HG03025 (cell line): Measurements from ENCODE around the gene ORAI2.
"Not testable (repeated sequence)": the region's sequence is repeated elsewhere in the genome, so short reads cannot be mapped to it uniquely, and the experiment has no call there.

Source experiments
- ATAC-seq: cut with Tn5 transposase; IDR thresholded peaks from one replicate; pipeline ENCODE4 v1.9.1; 2021; ENCODE audit warnings: mild to moderate bottlenecking, moderate library complexity; ENCODE audit not compliant: unreplicated experiment, low FRiP score

The ORAI2 gene

DNA sequence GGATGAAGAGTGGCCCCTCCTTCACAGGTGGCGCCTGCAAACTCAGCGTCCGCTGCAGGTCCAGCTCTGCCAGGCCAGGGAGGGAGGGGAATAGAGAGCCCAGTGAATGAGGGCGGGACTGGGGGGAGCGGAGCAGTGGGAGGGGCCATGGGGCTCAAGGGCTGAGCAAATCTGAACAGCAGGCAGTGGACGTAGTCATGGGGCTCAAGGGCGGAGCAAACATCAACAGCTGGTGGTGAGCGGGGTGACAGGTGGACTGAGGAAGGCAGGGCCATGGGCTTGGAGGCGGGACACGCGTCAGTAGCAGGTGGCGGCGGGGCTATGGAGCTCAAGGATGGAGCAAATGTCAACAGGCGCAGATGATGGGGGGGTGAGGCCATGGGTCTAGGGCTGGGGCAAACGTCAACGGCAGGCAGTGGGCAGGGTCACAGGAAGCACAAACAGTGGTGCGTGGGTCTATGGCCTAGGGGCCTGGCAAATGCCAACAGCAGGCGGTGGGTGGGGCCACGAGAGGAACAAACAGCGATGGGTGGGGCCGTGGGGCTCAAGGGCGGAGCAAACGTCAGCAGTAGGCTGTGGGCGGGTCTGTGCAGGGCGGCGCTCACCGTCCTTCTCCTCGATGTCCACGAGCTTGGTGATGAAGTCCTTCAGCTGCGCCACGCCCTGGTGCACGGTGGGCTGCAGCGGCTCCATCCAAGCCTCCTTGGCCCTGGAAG lies 60.0 kb downstream of the ORAI2 start:
- ATAC-seq: not testable (repeated sequence)

DNA sequence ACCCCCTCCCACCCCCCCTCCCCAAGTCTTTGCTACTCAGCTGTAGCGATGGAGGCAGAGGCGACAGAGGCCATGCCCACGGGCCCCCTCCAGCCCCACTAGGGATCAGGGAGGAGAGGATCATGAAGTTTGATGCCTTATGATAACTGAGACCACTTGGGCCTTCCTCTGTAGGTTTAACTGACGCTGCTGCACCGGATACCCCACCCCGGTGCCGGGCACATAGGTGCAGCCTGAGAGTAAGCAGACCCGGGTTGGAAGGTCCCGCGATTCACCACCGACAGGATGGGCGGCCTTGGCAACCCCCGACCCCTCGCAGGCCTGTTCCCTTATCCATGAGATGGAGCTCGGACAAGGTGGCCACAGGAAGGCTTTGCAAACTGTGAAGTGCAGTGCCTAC lies 60.7 kb downstream of the ORAI2 start:
- ATAC-seq: not testable (repeated sequence)

DNA sequence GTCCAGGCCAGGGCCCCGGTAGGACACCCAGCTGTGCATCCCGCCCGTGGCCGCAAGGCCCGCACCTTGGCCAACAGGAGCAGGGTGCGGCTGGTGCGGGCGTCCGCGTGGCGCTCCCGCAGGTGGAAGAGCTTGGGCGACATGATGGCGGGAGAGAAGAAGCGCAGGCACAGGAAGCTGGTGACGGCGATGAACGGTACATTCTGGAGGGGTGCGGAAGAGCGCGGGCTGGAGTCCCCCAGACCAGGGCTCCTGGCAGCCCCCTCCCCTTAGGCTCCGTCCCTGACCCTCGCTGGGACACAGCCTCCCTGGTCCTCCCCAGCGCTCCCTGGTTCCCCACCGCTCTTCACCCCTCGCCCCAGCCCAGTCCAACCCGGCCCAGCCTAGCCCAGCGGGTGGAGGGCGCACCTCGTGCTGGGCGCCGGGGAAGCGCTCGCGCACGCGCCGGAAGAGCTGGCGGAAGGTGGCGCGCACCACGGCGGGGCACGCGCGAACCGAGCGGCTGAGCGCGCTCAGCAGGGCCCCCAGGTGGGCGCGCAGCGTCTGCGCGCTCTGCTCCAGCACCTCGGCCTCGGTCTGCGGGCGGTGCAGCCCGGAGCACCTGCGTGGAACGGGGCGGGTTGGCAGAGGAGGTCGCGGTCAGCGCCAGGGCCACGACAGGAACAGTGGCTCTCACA lies 61.2 kb downstream of the ORAI2 start:
- ATAC-seq: peak; percentile 44

- not testable (repeated sequence) for ATAC-seq
Measured at GRCh38 chr7:102496861-102497260, 63.5 kb downstream of the ORAI2 start.

DNA sequence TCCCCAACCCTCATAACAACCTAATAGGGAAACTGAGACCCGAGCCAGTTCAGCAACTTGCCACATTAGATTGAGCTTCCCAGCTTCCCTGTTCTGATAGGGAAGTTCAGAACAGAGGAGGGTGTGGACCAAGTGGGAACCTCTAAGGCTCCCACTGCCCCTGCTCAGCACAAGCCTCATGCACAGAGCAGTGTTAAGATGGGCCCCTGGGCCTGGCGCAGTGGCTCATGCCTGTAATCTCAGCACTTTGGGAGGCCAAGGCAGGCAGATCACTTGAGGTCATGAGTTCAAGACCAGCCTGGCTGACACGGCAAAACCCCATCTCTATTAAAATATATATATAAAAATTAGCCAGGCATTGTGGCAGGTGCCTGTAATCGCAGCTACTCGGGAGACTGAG lies 63.9 kb downstream of the ORAI2 start:
- ATAC-seq: not testable (repeated sequence)

- ATAC-seq: not testable (repeated sequence)
Measured at GRCh38 chr7:102498321-102498720, 64.9 kb downstream of the ORAI2 start.

DNA sequence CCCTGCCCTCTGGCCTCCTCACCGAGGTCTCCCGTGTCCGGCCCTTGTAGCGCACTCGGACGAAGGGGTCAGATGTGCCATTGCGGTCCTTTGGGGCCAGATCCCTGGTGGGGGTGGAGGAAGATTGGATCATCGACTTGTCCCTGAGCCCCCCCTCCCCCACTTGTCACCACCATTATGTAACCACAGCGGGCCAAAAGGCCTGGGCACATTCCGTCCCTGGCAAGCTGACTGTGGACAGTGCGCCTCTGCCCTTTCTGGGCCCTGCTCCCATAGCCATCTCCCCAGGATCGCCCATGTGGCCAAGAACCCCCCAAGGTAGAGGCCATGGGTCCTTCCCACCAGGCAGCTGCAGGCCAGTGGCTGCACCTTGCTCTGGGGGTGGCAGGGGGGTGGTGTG lies 69.8 kb downstream of the ORAI2 start:
- ATAC-seq: not testable (repeated sequence)

DNA sequence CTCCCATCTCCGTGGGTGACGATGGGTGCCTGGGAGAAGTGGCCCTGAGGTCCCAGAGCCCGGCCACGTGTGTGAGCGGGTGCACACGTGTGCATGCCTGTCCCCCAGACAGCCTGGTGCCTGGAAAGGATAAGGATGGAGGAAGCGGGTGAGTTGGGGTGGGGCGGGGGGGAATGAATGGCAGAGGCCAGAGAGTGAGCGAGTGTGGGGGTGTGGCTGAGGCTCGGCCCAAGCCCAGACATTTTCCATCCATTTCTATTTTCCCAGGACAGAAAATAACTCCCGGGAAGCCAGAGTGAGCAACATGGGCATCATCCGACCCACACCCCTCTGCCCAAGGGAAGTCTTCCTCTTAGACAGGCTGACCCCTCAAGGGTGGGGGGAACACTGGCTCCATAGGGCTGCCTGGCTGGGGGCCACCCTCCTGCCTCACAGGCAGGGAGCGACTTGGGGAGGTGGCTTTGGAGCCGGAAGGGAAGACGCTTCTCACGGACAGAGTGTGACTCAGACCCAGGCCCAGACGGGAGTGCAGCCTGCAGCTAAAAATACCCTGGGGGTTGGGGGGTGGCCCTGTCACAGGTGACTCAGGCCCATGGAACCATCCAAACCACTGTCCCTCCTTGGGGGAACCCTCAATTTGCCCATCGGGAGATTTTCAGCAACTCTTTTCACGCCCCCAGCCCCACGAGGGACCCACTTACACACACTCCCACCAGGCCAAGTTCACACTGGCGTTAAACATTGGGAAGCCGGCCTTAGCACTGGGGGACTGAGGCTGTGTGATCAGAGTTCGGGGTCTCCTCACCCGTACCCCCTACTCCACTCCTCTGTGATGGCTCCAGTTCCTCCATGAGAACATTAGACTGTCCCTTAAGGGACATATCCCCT lies 72.2 kb downstream of the ORAI2 start:
- ATAC-seq: not testable (repeated sequence)
